GM12872 (cell line): ENCODE measurements around the gene LRRC38.

ENCODE experiments used
- CTCF ChIP-seq: IDR thresholded peaks from 3 replicates; pipeline ENCODE4 v1.5.1; 2011; ENCODE audit warnings: low read depth, mild to moderate bottlenecking, low read length, moderate library complexity; ENCODE audit not compliant: insufficient read depth

LRRC38 gene

GRCh38 chr1:13499422-13499821 lies 14.4 kb downstream of the LRRC38 start:
- TF ChIP-seq CTCF = no peak

- no peak for TF ChIP-seq CTCF
These were observed 15.2 kb downstream of the LRRC38 start for GRCh38 chr1:13498553-13498952.

- no peak for TF ChIP-seq CTCF
These were observed 18.6 kb downstream of the LRRC38 start for GRCh38 chr1:13495186-13495585.

GRCh38 chr1:13494712-13495111 lies 19.1 kb downstream of the LRRC38 start:
- TF ChIP-seq CTCF = no peak

GRCh38 chr1:13494025-13494424 lies 19.8 kb downstream of the LRRC38 start:
- no peak for TF ChIP-seq CTCF

GRCh38 chr1:13492711-13493110 lies 21.1 kb downstream of the LRRC38 start:
- TF ChIP-seq CTCF = no peak

- no peak for TF ChIP-seq CTCF
These were observed 25.8 kb downstream of the LRRC38 start for GRCh38 chr1:13487957-13488356.
